Astrocyte (in vitro differentiated cells and primary cell): ENCODE data around the gene OVOL1. TPM values are rescaled to one million over a fixed set of nuclear protein-coding genes. Genes with fewer than 3 reads are reported as not detected.

Experiments used
- DNase-seq: peaks from one replicate; pipeline ENCODE4 v3.0.0-alpha.2; 2010; ENCODE audit warnings: low read depth
- FAIRE-seq: peaks from 2 replicates; lab custom pipeline; 2011; peaks lifted over from hg19 to GRCh38; lab: Jason Lieb, UNC
- H2AFZ ChIP-seq: 2 replicates; pipeline ENCODE4 v1.6.0; 2012; ENCODE audit warnings: low read depth, low read length, inconsistent platforms
- H3K27ac ChIP-seq: 2 replicates; pipeline ENCODE4 v1.5.1; 2011; ENCODE audit warnings: low read depth, low read length, inconsistent platforms
- H3K27me3 ChIP-seq: 2 replicates; pipeline ENCODE4 v1.6.0; 2011; ENCODE audit warnings: low read length, inconsistent platforms; ENCODE audit not compliant: insufficient read depth
- H3K36me3 ChIP-seq: 2 replicates; pipeline ENCODE4 v1.5.1; 2011; ENCODE audit warnings: low read length, inconsistent platforms; ENCODE audit not compliant: insufficient read depth
- H3K4me1 ChIP-seq: 2 replicates; pipeline ENCODE4 v1.5.1; 2011; ENCODE audit warnings: low read length, inconsistent platforms; ENCODE audit not compliant: insufficient read depth
- H3K4me2 ChIP-seq: 2 replicates; pipeline ENCODE4 v1.6.0; 2012; ENCODE audit warnings: low read length, inconsistent platforms
- H3K4me3 ChIP-seq: 2 replicates; pipeline ENCODE4 v1.5.1; 2011; ENCODE audit warnings: low read depth, mild to moderate bottlenecking, low read length, inconsistent platforms; ENCODE audit not compliant: insufficient read depth
- H3K79me2 ChIP-seq: 2 replicates; pipeline ENCODE4 v1.6.0; 2012; ENCODE audit warnings: mild to moderate bottlenecking, low read length, inconsistent platforms; ENCODE audit not compliant: insufficient read depth
- H3K9ac ChIP-seq: 2 replicates; pipeline ENCODE4 v1.6.0; 2012; ENCODE audit warnings: mild to moderate bottlenecking, low read length, inconsistent platforms
- H3K9me3 ChIP-seq: 2 replicates; pipeline ENCODE4 v1.5.1; 2012; ENCODE audit warnings: low read depth, mild to moderate bottlenecking, low read length, inconsistent platforms; ENCODE audit not compliant: insufficient read depth
- H4K20me1 ChIP-seq: 2 replicates; pipeline ENCODE4 v1.6.0; 2012; ENCODE audit warnings: low read length, inconsistent platforms; ENCODE audit not compliant: insufficient read depth
- H3K27ac Mint-ChIP-seq: one replicate; pipeline ENCODE4 v1.8.0; 2021; ENCODE audit warnings: mild to moderate bottlenecking, mixed read lengths; ENCODE audit not compliant: unreplicated experiment
- H3K27me3 Mint-ChIP-seq: one replicate; pipeline ENCODE4 v1.8.0; 2021; ENCODE audit warnings: low read depth, mixed read lengths; ENCODE audit not compliant: unreplicated experiment
- H3K36me3 Mint-ChIP-seq: one replicate; pipeline ENCODE4 v1.8.0; 2021; ENCODE audit warnings: low read depth, mixed read lengths; ENCODE audit not compliant: unreplicated experiment
- H3K4me1 Mint-ChIP-seq: one replicate; pipeline ENCODE4 v1.8.0; 2021; ENCODE audit warnings: low read depth, mixed read lengths; ENCODE audit not compliant: unreplicated experiment
- H3K4me3 Mint-ChIP-seq: one replicate; pipeline ENCODE4 v1.8.0; 2021; ENCODE audit warnings: mild to moderate bottlenecking, moderate library complexity, mixed read lengths; ENCODE audit not compliant: unreplicated experiment
- H3K9me3 Mint-ChIP-seq: one replicate; pipeline ENCODE4 v1.8.0; 2021; ENCODE audit warnings: mild to moderate bottlenecking, mixed read lengths; ENCODE audit not compliant: unreplicated experiment
- EZH2 ChIP-seq: IDR thresholded peaks from 2 replicates; pipeline ENCODE4 v1.6.1; 2012; ENCODE audit warnings: mild to moderate bottlenecking, low read length, inconsistent platforms; ENCODE audit not compliant: insufficient read depth
- total RNA-seq: library from RNA; stranded (reverse); gene quantifications from 2 replicates; pipeline ENCODE4 v1.2.1, GENCODE V29; 2021
- TF ChIP-seq, protein P1 (sequence below): IDR thresholded peaks from 2 replicates; pipeline ENCODE4 v1.5.1; 2011; ENCODE audit warnings: low read depth, mild to moderate bottlenecking, inconsistent platforms, low read length, moderate library complexity; ENCODE audit not compliant: insufficient read depth

Gene OVOL1
- total RNA-seq, 1 donor from 2014 or later: 1.0 TPM

DNA sequence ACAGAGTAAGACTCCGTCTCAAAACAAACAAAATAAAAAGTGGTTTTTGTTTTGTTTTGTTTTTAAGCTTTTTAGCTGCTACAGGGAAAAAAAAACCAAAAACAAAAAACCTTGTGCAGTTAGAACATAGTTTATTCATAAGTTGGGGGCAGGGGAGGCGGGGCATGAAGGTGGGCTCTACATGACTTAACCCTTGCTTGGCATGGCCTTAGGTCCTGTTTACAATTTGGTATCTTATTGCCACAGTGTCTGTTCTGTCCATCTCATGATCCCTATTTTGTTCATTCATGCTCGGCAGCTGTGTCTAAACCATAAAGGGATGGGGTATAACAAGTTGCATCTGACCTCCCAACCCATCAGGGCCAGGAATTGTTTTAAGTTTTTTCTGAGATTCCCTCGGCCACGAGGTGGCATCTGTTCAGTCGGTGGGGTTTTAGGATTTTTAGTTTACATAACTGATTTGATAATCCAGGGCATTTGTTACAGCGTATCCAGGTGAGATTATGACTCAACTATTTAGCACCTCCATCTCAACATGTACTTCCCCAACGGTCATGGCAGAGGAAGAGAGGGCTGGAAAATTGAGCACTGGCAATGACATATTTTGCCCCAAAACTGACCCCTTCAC, 13.0 kb upstream of the OVOL1 start:
- Mint-ChIP-seq H3K4me3 (no peak overlapping the region), H3K27ac (no peak overlapping the region), H3K27me3 (no peaks in the 10 kb centered on the region), H3K9me3 (peaks cover 2% of the 10 kb centered on the region), H3K4me1 (peaks cover 4% of the 10 kb centered on the region), H3K36me3 (peaks cover 17% of the 10 kb centered on the region)
- DNase-seq (no peak), FAIRE-seq (no peak)
- H3K4me2 ChIP-seq: no peak overlapping the region
- H3K36me3 ChIP-seq: no peaks in the 10 kb centered on the region
- TF ChIP-seq, protein P1, sequence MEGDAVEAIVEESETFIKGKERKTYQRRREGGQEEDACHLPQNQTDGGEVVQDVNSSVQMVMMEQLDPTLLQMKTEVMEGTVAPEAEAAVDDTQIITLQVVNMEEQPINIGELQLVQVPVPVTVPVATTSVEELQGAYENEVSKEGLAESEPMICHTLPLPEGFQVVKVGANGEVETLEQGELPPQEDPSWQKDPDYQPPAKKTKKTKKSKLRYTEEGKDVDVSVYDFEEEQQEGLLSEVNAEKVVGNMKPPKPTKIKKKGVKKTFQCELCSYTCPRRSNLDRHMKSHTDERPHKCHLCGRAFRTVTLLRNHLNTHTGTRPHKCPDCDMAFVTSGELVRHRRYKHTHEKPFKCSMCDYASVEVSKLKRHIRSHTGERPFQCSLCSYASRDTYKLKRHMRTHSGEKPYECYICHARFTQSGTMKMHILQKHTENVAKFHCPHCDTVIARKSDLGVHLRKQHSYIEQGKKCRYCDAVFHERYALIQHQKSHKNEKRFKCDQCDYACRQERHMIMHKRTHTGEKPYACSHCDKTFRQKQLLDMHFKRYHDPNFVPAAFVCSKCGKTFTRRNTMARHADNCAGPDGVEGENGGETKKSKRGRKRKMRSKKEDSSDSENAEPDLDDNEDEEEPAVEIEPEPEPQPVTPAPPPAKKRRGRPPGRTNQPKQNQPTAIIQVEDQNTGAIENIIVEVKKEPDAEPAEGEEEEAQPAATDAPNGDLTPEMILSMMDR: no peak
- no peak for TF ChIP-seq EZH2
- H3K9ac ChIP-seq: no peak overlapping the region
- peaks cover 36% of the 10 kb centered on the region for H4K20me1 ChIP-seq
- no peak overlapping the region for H2AFZ ChIP-seq
- no peak overlapping the region for H3K27ac ChIP-seq
- H3K27me3 ChIP-seq: no peaks in the 10 kb centered on the region
- H3K79me2 ChIP-seq: peaks cover 8% of the 10 kb centered on the region
- no peaks in the 10 kb centered on the region for H3K4me1 ChIP-seq
- no peak overlapping the region for H3K4me3 ChIP-seq
- H3K9me3 ChIP-seq: no peaks in the 10 kb centered on the region

DNA sequence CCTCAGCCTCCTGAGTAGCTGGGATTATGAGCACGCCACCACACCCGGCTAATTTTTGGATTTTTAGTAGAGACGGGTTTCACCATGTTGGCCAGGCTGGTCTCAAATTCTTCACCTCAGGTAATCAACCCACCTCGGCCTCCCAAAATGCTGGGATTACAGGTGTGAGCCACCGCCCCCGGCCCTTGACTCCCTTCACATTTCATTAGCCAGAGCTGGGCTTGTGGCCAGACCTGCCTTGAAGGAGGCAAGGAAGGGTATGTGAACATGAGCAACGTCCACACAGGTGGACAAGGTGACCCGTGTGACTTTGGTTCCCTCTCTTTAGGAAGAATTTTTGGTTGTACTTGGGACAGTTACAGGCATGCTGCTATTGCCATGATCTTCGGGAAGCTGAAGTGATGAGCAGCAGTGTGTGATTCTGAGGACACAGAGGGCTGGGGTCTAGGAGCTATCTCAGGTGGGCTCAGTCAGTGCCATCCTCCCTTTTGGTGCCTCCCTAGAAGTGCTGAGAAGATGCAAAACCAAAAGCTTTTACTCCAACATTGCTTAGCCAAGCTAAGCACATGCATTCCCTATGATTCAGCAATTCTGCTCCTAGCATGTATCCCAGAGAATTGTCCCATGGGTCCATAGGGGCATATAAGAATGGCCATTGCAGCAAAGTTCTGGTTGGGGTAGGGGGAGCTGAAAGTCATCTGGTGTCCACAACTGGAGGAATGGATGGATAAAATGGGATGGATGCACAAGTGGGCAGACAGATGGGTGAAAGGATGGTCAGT, 12.1 kb upstream of the OVOL1 start:
- H3K27ac ChIP-seq: no peak overlapping the region
- H3K79me2 ChIP-seq: peaks cover 16% of the 10 kb centered on the region
- TF ChIP-seq EZH2: no peak
- TF ChIP-seq, protein P1: no peak
- peaks cover 44% of the 10 kb centered on the region for H4K20me1 ChIP-seq
- H3K9me3 ChIP-seq: no peaks in the 10 kb centered on the region
- H3K4me3 Mint-ChIP-seq: no peak overlapping the region
- H3K4me3 ChIP-seq: no peak overlapping the region
- no peaks in the 10 kb centered on the region for H3K36me3 ChIP-seq
- H3K9ac ChIP-seq: no peak overlapping the region
- H3K36me3 Mint-ChIP-seq: peaks cover 15% of the 10 kb centered on the region
- peaks cover 4% of the 10 kb centered on the region for H3K4me1 ChIP-seq
- no peak overlapping the region for H3K4me2 ChIP-seq
- H3K9me3 Mint-ChIP-seq: peaks cover 2% of the 10 kb centered on the region
- H3K4me1 Mint-ChIP-seq: peaks cover 7% of the 10 kb centered on the region
- no peak overlapping the region for H2AFZ ChIP-seq
- H3K27me3 Mint-ChIP-seq: no peaks in the 10 kb centered on the region
- H3K27me3 ChIP-seq: no peaks in the 10 kb centered on the region
- no peak overlapping the region for H3K27ac Mint-ChIP-seq
- no peak for FAIRE-seq
- no peak for DNase-seq

DNA sequence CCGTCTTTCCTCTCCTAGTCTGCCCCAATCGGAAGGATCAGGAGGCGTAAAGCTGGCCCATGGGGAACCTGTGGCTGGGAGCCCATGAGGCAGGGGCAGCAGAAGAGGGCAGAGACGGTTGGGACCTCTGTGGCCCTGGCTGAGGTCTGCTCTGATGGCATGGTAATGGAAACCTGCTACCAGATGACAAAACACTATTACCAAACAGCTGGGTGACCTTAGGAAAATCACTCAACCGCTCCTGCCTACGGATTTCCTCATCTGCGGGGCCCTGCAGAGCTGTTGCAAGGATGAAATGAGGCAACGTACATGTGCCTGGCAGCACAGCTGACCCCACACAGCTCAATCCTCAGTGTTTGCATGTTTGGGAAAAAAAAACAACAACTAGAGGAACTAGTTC, 10.7 kb upstream of the OVOL1 start:
- no peaks in the 10 kb centered on the region for H3K27me3 Mint-ChIP-seq
- no peak overlapping the region for H3K9ac ChIP-seq
- no peak overlapping the region for H3K4me2 ChIP-seq
- H3K27ac ChIP-seq: no peak overlapping the region
- H3K79me2 ChIP-seq: peaks cover 18% of the 10 kb centered on the region
- H3K27me3 ChIP-seq: no peaks in the 10 kb centered on the region
- no peaks in the 10 kb centered on the region for H3K36me3 ChIP-seq
- H3K9me3 ChIP-seq: no peaks in the 10 kb centered on the region
- DNase-seq (no peak), FAIRE-seq (no peak)
- TF ChIP-seq, protein P1: no peak
- TF ChIP-seq EZH2: no peak
- H3K36me3 Mint-ChIP-seq: peaks cover 15% of the 10 kb centered on the region
- no peak overlapping the region for H2AFZ ChIP-seq
- H3K4me3 Mint-ChIP-seq: no peak overlapping the region
- H3K4me1 ChIP-seq: peaks cover 6% of the 10 kb centered on the region
- peaks cover 2% of the 10 kb centered on the region for H3K9me3 Mint-ChIP-seq
- peaks cover 7% of the 10 kb centered on the region for H3K4me1 Mint-ChIP-seq
- H3K4me3 ChIP-seq: no peak overlapping the region
- peaks cover 45% of the 10 kb centered on the region for H4K20me1 ChIP-seq
- no peak overlapping the region for H3K27ac Mint-ChIP-seq
